HFFc6 (cell line): Measurements from ENCODE around the gene UPF1. TPM values are rescaled to one million over a fixed set of nuclear protein-coding genes. Genes with fewer than 3 reads are reported as not detected.

ENCODE experiments used
- DNase-seq: peaks from one replicate; pipeline ENCODE4 v3.0.0-alpha.2; 2018
- H3K27ac Mint-ChIP-seq: 2 replicates; pipeline ENCODE4 v1.8.0; 2020; ENCODE audit warnings: mild to moderate bottlenecking, mixed read lengths
- H3K27me3 Mint-ChIP-seq: 2 replicates; pipeline ENCODE4 v1.8.0; 2021; ENCODE audit warnings: mild to moderate bottlenecking, moderate library complexity, mixed read lengths; ENCODE audit not compliant: insufficient read depth
- H3K36me3 Mint-ChIP-seq: 2 replicates; pipeline ENCODE4 v1.8.0; 2021; ENCODE audit warnings: low read depth, mixed read lengths
- H3K4me1 Mint-ChIP-seq: 2 replicates; pipeline ENCODE4 v1.8.0; 2020; ENCODE audit warnings: low read depth, mixed read lengths
- H3K4me3 Mint-ChIP-seq: 2 replicates; pipeline ENCODE4 v1.8.0; 2020; ENCODE audit warnings: mild to moderate bottlenecking, moderate library complexity, mixed read lengths
- H3K9me3 Mint-ChIP-seq: 2 replicates; pipeline ENCODE4 v1.8.0; 2020; ENCODE audit warnings: mild to moderate bottlenecking, mixed read lengths
- CTCF ChIP-seq: fragments of 200-600 bp; sonication (generic); IDR thresholded peaks from 2 replicates; pipeline ENCODE4 v1.5.0; 2021; ENCODE audit warnings: antibody characterized with exemption, mild to moderate bottlenecking
- total RNA-seq, 6 experiments: library from RNA; stranded (reverse); fragmentation: NEBNext Ultra II Directional; extraction: Animal tissue kit (Norgen Biotek cat#: 25700); gene quantifications; 2 replicates in 1 of 6; 3 replicates in 5 of 6; pipeline ENCODE4 v1.2.3, GENCODE V29; 2021

The UPF1 gene
- total RNA-seq, 6 experiments from 2014 or later, result 46.3 to 54.7 (median 51.4) TPM

GRCh38 chr19:18894254-18895037 is 62.7 kb downstream of the UPF1 start:
- no peak for TF ChIP-seq CTCF
- DNase-seq, result peak; percentile 17
- Mint-ChIP-seq H3K9me3 (no peaks in the 10 kb centered on the region), H3K4me1 (no peaks in the 10 kb centered on the region), H3K27me3 (peaks cover 18% of the 10 kb centered on the region), H3K4me3 (peak overlapping the region; percentile 83), H3K27ac (no peak overlapping the region), H3K36me3 (no peaks in the 10 kb centered on the region)

GRCh38 chr19:18895038-18895823 is 63.5 kb downstream of the UPF1 start:
- H3K4me1 Mint-ChIP-seq, result no peaks in the 10 kb centered on the region
- H3K36me3 Mint-ChIP-seq, result no peaks in the 10 kb centered on the region
- no peaks in the 10 kb centered on the region for H3K9me3 Mint-ChIP-seq
- H3K27ac Mint-ChIP-seq, result no peak overlapping the region
- H3K27me3 Mint-ChIP-seq, result peaks cover 15% of the 10 kb centered on the region
- peak; percentile 70 for TF ChIP-seq CTCF
- H3K4me3 Mint-ChIP-seq, result peak overlapping the region; percentile 83
- peak; percentile 13 for DNase-seq

- Mint-ChIP-seq H3K27me3 (peaks cover 14% of the 10 kb centered on the region), H3K9me3 (no peaks in the 10 kb centered on the region), H3K36me3 (no peaks in the 10 kb centered on the region), H3K4me3 (peak within 1 kb of the TSS; percentile 83), H3K27ac (no peak within 1 kb of the TSS), H3K4me1 (no peaks in the 10 kb centered on the region)
- no peak for TF ChIP-seq CTCF
- DNase-seq, result no peak
Measured at GRCh38 chr19:18895824-18896341, 64.1 kb downstream of the UPF1 start, which contains the start of gene CERS1. Gene CERS1 (minus strand): TSS chr19:18896158. CDS start chr19:18896072, 86 bp downstream.

- Mint-ChIP-seq H3K27ac (no peak overlapping the region), H3K36me3 (no peaks in the 10 kb centered on the region; the same call in 1 of the 2 replicates), H3K9me3 (no peaks in the 10 kb centered on the region), H3K27me3 (peaks cover 14% of the 10 kb centered on the region), H3K4me1 (no peaks in the 10 kb centered on the region), H3K4me3 (peak overlapping the region; percentile 71)
- no peak for DNase-seq
- no peak for TF ChIP-seq CTCF
Measured at GRCh38 chr19:18896421-18896841, 64.7 kb downstream of the UPF1 start.

GRCh38 chr19:18897094-18898029 is 65.6 kb downstream of the UPF1 start:
- Mint-ChIP-seq H3K27ac (no peak overlapping the region), H3K4me3 (no peak overlapping the region; the same call in 1 of the 2 replicates), H3K36me3 (no peaks in the 10 kb centered on the region; the same call in 1 of the 2 replicates), H3K9me3 (no peaks in the 10 kb centered on the region), H3K4me1 (no peaks in the 10 kb centered on the region), H3K27me3 (peaks cover 11% of the 10 kb centered on the region)
- no peak for TF ChIP-seq CTCF
- no peak for DNase-seq
